Cardiac fibroblast (primary cell): ENCODE data around the gene CDC73.

Experiments
- DNase-seq, 2 donors: peaks; one replicate each; pipeline versions ENCODE4 v3.0.0 to v3.0.0-alpha.2; 2010; ENCODE audit warnings: low read depth in 2 of 2
- H3K4me3 ChIP-seq, 2 donors: replicated peaks in 1 of 2; 1 replicate in 1 of 2; 2 replicates in 1 of 2; pipeline ENCODE4 v1.5.1; 2011; ENCODE audit warnings: low read depth in 2 of 2, low read length in 2 of 2, mild to moderate bottlenecking in 2 of 2, moderate library complexity in 1 of 2
- CTCF ChIP-seq: IDR thresholded peaks from one replicate; pipeline ENCODE4 v1.5.1; 2011; ENCODE audit warnings: low read depth, mild to moderate bottlenecking, low read length, inconsistent platforms

The CDC73 gene

GRCh38 chr1:193256019-193256418 lies 134.2 kb downstream of the CDC73 start:
- no peak for DNase-seq
- no peak overlapping the region for H3K4me3 ChIP-seq
- no peak for TF ChIP-seq CTCF

GRCh38 chr1:193259636-193260035 lies 137.8 kb downstream of the CDC73 start:
- DNase-seq, result no peak
- TF ChIP-seq CTCF, result no peak

GRCh38 chr1:193260056-193260745 lies 138.4 kb downstream of the CDC73 start:
- H3K4me3 ChIP-seq, result no peak overlapping the region
- DNase-seq, result no peak
- no peak for TF ChIP-seq CTCF

More at GRCh38 chr1:193259636-193260035, 137.8 kb downstream of the CDC73 start:
- H3K4me3 ChIP-seq, result no peak overlapping the region

GRCh38 chr1:193260896-193261295 lies 139.1 kb downstream of the CDC73 start:
- TF ChIP-seq CTCF, result no peak
- H3K4me3 ChIP-seq, result no peak overlapping the region
- no peak for DNase-seq

- DNase-seq, result no peak
- TF ChIP-seq CTCF, result no peak
- no peak overlapping the region for H3K4me3 ChIP-seq
These were observed 140.8 kb downstream of the CDC73 start for GRCh38 chr1:193262661-193263060.

GRCh38 chr1:193264313-193265065 lies 142.7 kb downstream of the CDC73 start:
- no peak for TF ChIP-seq CTCF
- no peak overlapping the region for H3K4me3 ChIP-seq
- DNase-seq, result peak; percentile 32 to 69
